ENCODE data around the gene STAB1. TPM values are rescaled to one million over a fixed set of nuclear protein-coding genes. Genes with fewer than 3 reads are reported as not detected.
A peak's percentile ranks its signal among the peaks of the same experiment; 100 is the strongest.

STAB1 gene
- total and polyA plus RNA-seq, 3 donors from 2014 or later = 41.7 to 71.9 (median 58.6) TPM

DNA sequence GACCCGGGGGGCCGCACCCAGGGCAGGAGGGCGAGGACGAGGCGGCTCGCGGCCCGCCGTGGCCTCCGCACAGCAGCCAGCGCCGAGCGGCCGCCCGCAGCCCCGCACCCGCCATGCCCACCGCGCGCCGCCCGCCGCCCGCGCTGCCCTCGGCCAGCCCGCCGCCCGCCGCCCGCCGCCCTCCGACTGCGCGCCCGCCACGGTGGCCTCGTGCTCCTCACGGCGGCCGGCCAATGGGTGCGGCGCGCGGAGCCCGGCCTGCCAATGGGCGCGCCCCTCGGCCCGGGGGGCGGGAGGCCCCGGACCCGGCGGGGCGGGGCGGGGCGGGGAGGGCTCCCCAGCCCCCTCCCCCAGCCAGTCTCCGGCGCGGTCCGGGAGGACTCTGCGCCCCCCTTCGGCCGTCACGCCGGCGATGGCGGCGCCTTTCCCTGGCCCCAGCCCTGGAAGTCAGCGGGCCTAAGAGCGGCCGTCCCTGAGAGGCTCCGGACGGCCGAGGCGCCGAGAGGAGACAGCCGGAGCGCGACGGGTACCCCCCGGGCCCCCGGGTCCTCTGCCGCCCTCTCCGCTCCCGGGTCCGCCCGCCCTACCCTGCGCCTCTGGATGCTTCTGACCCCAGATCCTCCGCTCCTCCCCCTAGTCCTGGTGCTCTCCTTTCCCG, 38.6 kb downstream of the STAB1 start, which contains the start of gene NT5DC2:
TSS of gene NT5DC2 (minus strand) at position 235 of the 658 bp plus-strand sequence. CDS start at position 115, 120 bp downstream.
- Histone ChIP-seq H3K4me1 (peaks cover 57% of the 10 kb centered on the region), H3K9me3 (no peaks in the 10 kb centered on the region), H3K4me3 (peak within 1 kb of the TSS; percentile 67 to 70), H3K27ac (peak within 1 kb of the TSS; percentile 76 to 86), H3K36me3 (ENCODE audit: low read depth, missing control alignments) (no peaks in the 10 kb centered on the region), H3K27me3 (no peaks in the 10 kb centered on the region)
- WGBS, 2 donors = 0% methylated on average over 41 of the region's 91 CpGs; no CpG with 5 or more reads in 1 of the 2 donors
- no peak for TF ChIP-seq POLR2A (IDR thresholded peaks at IDR 0.05)
- TF ChIP-seq, protein P1, sequence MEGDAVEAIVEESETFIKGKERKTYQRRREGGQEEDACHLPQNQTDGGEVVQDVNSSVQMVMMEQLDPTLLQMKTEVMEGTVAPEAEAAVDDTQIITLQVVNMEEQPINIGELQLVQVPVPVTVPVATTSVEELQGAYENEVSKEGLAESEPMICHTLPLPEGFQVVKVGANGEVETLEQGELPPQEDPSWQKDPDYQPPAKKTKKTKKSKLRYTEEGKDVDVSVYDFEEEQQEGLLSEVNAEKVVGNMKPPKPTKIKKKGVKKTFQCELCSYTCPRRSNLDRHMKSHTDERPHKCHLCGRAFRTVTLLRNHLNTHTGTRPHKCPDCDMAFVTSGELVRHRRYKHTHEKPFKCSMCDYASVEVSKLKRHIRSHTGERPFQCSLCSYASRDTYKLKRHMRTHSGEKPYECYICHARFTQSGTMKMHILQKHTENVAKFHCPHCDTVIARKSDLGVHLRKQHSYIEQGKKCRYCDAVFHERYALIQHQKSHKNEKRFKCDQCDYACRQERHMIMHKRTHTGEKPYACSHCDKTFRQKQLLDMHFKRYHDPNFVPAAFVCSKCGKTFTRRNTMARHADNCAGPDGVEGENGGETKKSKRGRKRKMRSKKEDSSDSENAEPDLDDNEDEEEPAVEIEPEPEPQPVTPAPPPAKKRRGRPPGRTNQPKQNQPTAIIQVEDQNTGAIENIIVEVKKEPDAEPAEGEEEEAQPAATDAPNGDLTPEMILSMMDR (IDR thresholded peaks at IDR 0.05) = no peak
- peak; percentile 70 for DNase-seq
- intact Hi-C loops (cut with DNase I; ENCODE audit: low total_unique reads) = no loop called here

DNA sequence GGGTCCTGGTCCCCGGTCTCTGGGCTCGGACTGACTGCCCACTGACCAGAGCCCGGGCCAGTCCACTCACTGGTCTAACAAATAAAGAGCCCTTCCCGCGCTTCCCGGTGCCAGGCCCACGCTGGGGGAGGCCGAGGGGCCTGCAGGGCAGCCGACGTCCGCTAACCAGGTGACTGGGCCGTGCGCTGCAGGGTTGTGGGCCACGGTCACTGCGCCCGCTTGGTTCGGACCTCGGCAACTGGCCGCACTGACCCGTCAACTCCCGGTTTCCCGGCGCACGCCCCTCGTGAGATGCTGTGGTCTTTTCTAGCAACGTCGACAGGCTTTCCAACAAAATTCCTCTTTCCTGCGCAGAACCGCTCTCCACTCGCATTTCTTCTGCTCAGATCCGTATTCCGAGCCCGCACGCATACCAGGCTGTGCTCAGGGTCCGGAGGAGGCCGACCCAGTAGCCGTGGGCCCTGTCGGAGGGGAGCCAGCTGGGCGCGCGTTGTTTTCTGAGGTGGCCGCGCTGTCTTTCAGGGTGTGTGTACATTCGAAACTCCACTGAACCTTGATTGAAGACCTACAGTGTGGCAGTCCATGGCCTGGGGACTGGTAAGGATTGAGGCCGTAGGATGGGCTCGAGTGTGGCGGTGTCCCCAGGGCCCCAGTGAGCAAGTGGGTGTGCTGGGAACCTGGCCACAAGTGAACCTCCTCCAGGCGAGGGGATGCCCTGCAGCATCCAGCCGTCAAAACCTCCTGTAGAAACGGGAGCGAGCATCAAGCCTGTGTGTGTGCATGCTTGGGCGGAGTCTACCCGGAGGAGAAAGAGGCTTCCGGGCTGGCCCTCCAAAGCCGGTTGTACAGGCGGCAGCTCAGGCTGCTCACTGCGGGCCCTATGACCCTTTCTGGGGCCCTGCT, 39.4 kb downstream of the STAB1 start:
- H3K4me3 ChIP-seq = peak overlapping the region; percentile 45 to 59
- no peaks in the 10 kb centered on the region for H3K27me3 ChIP-seq
- WGBS, 2 donors = 29 to 30% methylated on average over 36 to 57 of the region's 57 CpGs
- no peak for DNase-seq
- TF ChIP-seq, protein P1 (IDR thresholded peaks at IDR 0.05) = no peak
- TF ChIP-seq POLR2A (IDR thresholded peaks at IDR 0.05) = no peak
- no peaks in the 10 kb centered on the region for H3K36me3 ChIP-seq (ENCODE audit: low read depth, missing control alignments)
- H3K9me3 ChIP-seq = no peaks in the 10 kb centered on the region
- H3K27ac ChIP-seq = peak overlapping the region; percentile 76 to 86
- H3K4me1 ChIP-seq = peaks cover 60% of the 10 kb centered on the region
- intact Hi-C loops (cut with DNase I; ENCODE audit: low total_unique reads) = loop anchor here (5.0 kb wide), 1 partner anchor 47 kb away; no protein-coding TSS in a partner anchor

DNA sequence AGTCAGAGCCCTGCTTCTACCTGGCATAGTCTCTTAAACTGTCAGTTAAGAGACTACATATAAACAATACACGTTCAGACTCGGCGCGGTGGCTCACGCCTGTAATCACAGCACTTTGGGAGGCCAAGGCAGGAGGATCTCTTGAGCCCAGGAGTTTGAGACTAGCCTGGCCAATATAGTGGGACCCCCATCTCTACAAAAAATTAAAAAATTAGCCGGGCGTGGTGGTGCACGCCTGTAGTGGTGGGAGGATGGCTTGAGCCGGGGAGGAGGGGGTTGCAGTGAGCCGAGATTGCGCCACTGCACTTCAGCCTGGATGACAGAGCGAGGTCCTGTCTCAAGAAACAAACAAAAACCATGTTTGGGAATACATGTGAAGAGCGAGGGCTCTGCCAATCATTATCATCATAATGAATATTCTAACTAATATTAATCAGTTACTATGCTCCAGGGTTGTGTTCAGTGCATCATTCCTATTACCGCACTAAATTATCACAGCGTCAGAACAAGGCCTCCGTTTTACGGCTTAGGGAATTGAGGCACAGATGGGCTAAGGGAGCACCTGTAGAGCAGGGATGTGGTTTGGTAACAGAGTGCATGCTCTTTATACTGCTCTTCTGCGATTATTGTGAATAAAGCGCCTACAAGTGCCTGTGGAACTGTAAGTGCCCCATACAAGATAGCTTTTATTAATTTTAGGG, 40.4 kb downstream of the STAB1 start:
- Histone ChIP-seq H3K27me3 (no peaks in the 10 kb centered on the region), H3K4me1 (peaks cover 51% of the 10 kb centered on the region), H3K36me3 (ENCODE audit: low read depth, missing control alignments) (no peaks in the 10 kb centered on the region), H3K27ac (no peak overlapping the region), H3K9me3 (no peaks in the 10 kb centered on the region), H3K4me3 (peak overlapping the region in 1 of 2 donors; percentile 83)
- TF ChIP-seq, protein P1 (IDR thresholded peaks at IDR 0.05) = no peak
- TF ChIP-seq POLR2A (IDR thresholded peaks at IDR 0.05) = no peak
- WGBS, 2 donors = 59 to 77% methylated on average over 19 of the region's 19 CpGs
- DNase-seq = peak; percentile 14
- intact Hi-C loops (cut with DNase I; ENCODE audit: low total_unique reads) = loop anchor here (5.0 kb wide), 1 partner anchor 48 kb away; no protein-coding TSS in a partner anchor

DNA sequence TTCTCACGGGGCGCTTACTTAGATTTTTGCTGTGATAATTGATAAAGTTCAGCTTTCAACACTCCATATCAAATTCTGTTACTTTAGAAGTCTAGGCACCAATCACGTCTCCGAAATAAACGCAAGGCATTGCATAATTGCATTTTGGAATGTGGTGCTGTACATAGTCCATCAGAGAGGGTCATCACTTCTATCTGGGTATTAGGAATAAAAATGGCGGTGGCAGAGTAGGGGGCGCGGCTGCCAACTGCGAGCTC, 40.9 kb downstream of the STAB1 start:
- no peaks in the 10 kb centered on the region for H3K36me3 ChIP-seq (ENCODE audit: low read depth, missing control alignments)
- intact Hi-C loops (cut with DNase I; ENCODE audit: low total_unique reads) = loop anchor here (5.0 kb wide), 1 partner anchor 49 kb away; no protein-coding TSS in a partner anchor
- TF ChIP-seq, protein P1 (IDR thresholded peaks at IDR 0.05) = peak in 1 of 3 experiments; percentile 8
- no peak for TF ChIP-seq POLR2A (IDR thresholded peaks at IDR 0.05)
- no peak overlapping the region for H3K27ac ChIP-seq
- no peaks in the 10 kb centered on the region for H3K9me3 ChIP-seq
- no peaks in the 10 kb centered on the region for H3K27me3 ChIP-seq
- WGBS, 2 donors = 17 to 23% methylated on average over 6 to 9 of the region's 9 CpGs
- no peak for DNase-seq
- H3K4me3 ChIP-seq = peak overlapping the region in 1 of 2 donors; percentile 83
- H3K4me1 ChIP-seq = peaks cover 48% of the 10 kb centered on the region

All from testis (tissue), 3 donors.